Glutamatergic neuron (in vitro differentiated cells): ENCODE data around the gene SLC16A6. TPM values are rescaled to one million over a fixed set of nuclear protein-coding genes. Genes with fewer than 3 reads are reported as not detected.

ENCODE experiments used
- DNase-seq: peaks from one replicate; pipeline ENCODE4 v3.0.0; 2022
- H3K27ac Mint-ChIP-seq: one replicate; pipeline ENCODE4 v1.8.0; 2020; ENCODE audit warnings: mild to moderate bottlenecking, mixed read lengths, inconsistent platforms; ENCODE audit not compliant: unreplicated experiment
- H3K27me3 Mint-ChIP-seq: one replicate; pipeline ENCODE4 v1.8.0; 2020; ENCODE audit warnings: mild to moderate bottlenecking, moderate library complexity, mixed read lengths, inconsistent platforms; ENCODE audit not compliant: unreplicated experiment
- H3K36me3 Mint-ChIP-seq: one replicate; pipeline ENCODE4 v1.8.0; 2020; ENCODE audit warnings: mild to moderate bottlenecking, mixed read lengths, inconsistent platforms; ENCODE audit not compliant: unreplicated experiment
- H3K4me1 Mint-ChIP-seq: one replicate; pipeline ENCODE4 v1.8.0; 2020; ENCODE audit warnings: mild to moderate bottlenecking, low read depth, mixed read lengths, inconsistent platforms; ENCODE audit not compliant: unreplicated experiment
- H3K4me3 Mint-ChIP-seq: one replicate; pipeline ENCODE4 v1.8.0; 2020; ENCODE audit warnings: mild to moderate bottlenecking, mixed read lengths, inconsistent platforms; ENCODE audit not compliant: unreplicated experiment
- H3K9me3 Mint-ChIP-seq: one replicate; pipeline ENCODE4 v1.8.0; 2020; ENCODE audit warnings: mild to moderate bottlenecking, moderate library complexity, mixed read lengths, inconsistent platforms; ENCODE audit not compliant: unreplicated experiment
- total RNA-seq: library from RNA; stranded (reverse); fragmentation: NEBNext Ultra II Directional; extraction: Animal tissue kit (Norgen Biotek cat#: 25700); gene quantifications from one replicate; pipeline ENCODE4 v1.2.1, GENCODE V29; 2021; ENCODE audit not compliant: unreplicated experiment
- TF ChIP-seq, protein P1 (sequence below): fragments of 200-600 bp; sonication (generic); IDR thresholded peaks from one replicate; pipeline ENCODE4 v1.5.0; 2021; ENCODE audit not compliant: partially characterized antibody, unreplicated experiment

Gene SLC16A6
- total RNA-seq, 1 donor from 2014 or later: 0.25 TPM

DNA sequence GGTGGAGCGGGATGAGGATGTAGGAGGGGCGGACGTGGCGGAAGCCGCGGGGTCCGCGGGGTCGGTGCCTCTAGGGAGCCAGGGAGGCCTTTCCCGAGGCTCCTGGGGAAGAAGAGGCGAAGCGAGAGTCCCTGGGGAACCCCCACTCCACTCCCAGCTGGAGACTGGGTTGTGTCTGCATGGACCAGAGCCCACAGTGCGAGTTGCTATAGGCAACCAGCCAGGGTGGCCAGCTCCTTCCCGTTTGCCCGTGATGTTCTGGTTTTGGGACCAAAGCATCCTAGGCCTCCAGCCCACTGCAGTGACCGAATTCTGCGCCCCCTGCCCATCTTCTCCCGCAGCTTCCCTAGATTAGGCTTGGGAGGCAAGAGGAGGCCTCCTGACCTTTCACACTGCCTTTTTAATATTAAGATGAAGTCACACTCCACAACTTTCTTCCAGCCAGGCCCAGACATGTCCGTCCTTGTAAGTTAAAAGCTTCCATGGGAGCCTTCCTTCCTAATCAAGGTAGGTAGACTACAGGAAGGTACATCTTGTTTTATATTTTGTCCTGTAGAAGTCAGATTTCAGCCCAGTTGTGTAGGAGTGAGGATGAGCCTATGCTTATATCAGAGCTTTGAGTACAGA is 42.6 kb downstream of the SLC16A6 start:
- Mint-ChIP-seq H3K27ac (peak overlapping the region; percentile 57), H3K4me3 (peak overlapping the region; percentile 86), H3K4me1 (peaks cover 5% of the 10 kb centered on the region), H3K9me3 (peaks cover 6% of the 10 kb centered on the region), H3K27me3 (peaks cover 6% of the 10 kb centered on the region), H3K36me3 (peaks cover 5% of the 10 kb centered on the region)
- TF ChIP-seq, protein P1, sequence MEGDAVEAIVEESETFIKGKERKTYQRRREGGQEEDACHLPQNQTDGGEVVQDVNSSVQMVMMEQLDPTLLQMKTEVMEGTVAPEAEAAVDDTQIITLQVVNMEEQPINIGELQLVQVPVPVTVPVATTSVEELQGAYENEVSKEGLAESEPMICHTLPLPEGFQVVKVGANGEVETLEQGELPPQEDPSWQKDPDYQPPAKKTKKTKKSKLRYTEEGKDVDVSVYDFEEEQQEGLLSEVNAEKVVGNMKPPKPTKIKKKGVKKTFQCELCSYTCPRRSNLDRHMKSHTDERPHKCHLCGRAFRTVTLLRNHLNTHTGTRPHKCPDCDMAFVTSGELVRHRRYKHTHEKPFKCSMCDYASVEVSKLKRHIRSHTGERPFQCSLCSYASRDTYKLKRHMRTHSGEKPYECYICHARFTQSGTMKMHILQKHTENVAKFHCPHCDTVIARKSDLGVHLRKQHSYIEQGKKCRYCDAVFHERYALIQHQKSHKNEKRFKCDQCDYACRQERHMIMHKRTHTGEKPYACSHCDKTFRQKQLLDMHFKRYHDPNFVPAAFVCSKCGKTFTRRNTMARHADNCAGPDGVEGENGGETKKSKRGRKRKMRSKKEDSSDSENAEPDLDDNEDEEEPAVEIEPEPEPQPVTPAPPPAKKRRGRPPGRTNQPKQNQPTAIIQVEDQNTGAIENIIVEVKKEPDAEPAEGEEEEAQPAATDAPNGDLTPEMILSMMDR: no peak
- no peak for DNase-seq

GRCh38 chr17:68247445-68248198 is 43.3 kb downstream of the SLC16A6 start, which contains the start of gene AMZ2:
Gene AMZ2, plus strand, starts transcription at chr17:68248043. Its CDS starts 2,145 bp downstream, at chr17:68250188.
- Mint-ChIP-seq H3K36me3 (peaks cover 5% of the 10 kb centered on the region), H3K9me3 (peaks cover 6% of the 10 kb centered on the region), H3K4me3 (peak within 1 kb of the TSS; percentile 86), H3K4me1 (peaks cover 5% of the 10 kb centered on the region), H3K27ac (peak within 1 kb of the TSS; percentile 75), H3K27me3 (peaks cover 6% of the 10 kb centered on the region)
- peak; percentile 97 for DNase-seq
- TF ChIP-seq, protein P1: no peak

GRCh38 chr17:68246271-68247028 is 44.5 kb downstream of the SLC16A6 start:
- peaks cover 5% of the 10 kb centered on the region for H3K4me1 Mint-ChIP-seq
- H3K36me3 Mint-ChIP-seq: peaks cover 5% of the 10 kb centered on the region
- H3K4me3 Mint-ChIP-seq: peak overlapping the region; percentile 87
- H3K27me3 Mint-ChIP-seq: peaks cover 6% of the 10 kb centered on the region
- H3K27ac Mint-ChIP-seq: peak overlapping the region; percentile 70
- peaks cover 6% of the 10 kb centered on the region for H3K9me3 Mint-ChIP-seq
- DNase-seq: no peak
- TF ChIP-seq, protein P1: no peak

GRCh38 chr17:68239632-68240366 is 51.1 kb downstream of the SLC16A6 start:
- Mint-ChIP-seq H3K4me3 (no peak overlapping the region), H3K27ac (no peak overlapping the region), H3K4me1 (peaks cover 4% of the 10 kb centered on the region), H3K36me3 (no peaks in the 10 kb centered on the region), H3K9me3 (no peaks in the 10 kb centered on the region), H3K27me3 (peaks cover 1% of the 10 kb centered on the region)
- no peak for DNase-seq
- TF ChIP-seq, protein P1: no peak
